HepG2 (cell line): Measurements from ENCODE around the gene SYNE1.

Source experiments
- DR1 ChIP-seq: sonication (generic); formaldehyde crosslinking; IDR thresholded peaks from 2 replicates; pipeline ENCODE4 v1.8.0; 2021; ENCODE audit warnings: mild to moderate bottlenecking, missing genetic modification reagents, inconsistent platforms
- GRHL1 ChIP-seq: sonication (generic); formaldehyde crosslinking; conservative IDR thresholded peaks from 2 replicates; pipeline ENCODE4 v1.8.0; 2022; ENCODE audit warnings: missing genetic modification reagents

- TF ChIP-seq GRHL1 (CRISPR knock-in tag) (no peak), DR1 (CRISPR knock-in tag) (no peak)
Observed at GRCh38 chr6:152632121-152632782, 4.9 kb downstream of the SYNE1 start.
